Vagina (tissue), 2 donors: Measurements from ENCODE around the gene RPS25.

Experiments
- CTCF ChIP-seq, 3 experiments: fragments of 450-650 bp in 2 of 3; fragments of 200-600 bp in 1 of 3; sonication (generic) in 1 of 3; IDR thresholded peaks; one replicate each; pipeline ENCODE4 v1.5.1; 2017 to 2019; ENCODE audit warnings: antibody characterized with exemption in 3 of 3, mild to moderate bottlenecking in 2 of 3, moderate library complexity in 2 of 3
- POLR2A ChIP-seq, 2 donors: fragments of 450-650 bp; IDR thresholded peaks; one replicate each; pipeline ENCODE4 v1.6.1; 2017; ENCODE audit warnings: antibody characterized with exemption in 2 of 2, mild to moderate bottlenecking in 2 of 2, moderate library complexity in 2 of 2
- POLR2AphosphoS5 ChIP-seq, 2 donors: sonication (generic); formaldehyde crosslinking; IDR thresholded peaks; one replicate each; pipeline ENCODE4 v1.9.0; 2017; ENCODE audit warnings: antibody characterized with exemption in 2 of 2, mild to moderate bottlenecking in 2 of 2, low read depth in 1 of 2; ENCODE audit not compliant: insufficient read depth in 1 of 2

GRCh38 chr11:119016216-119017009 is 1.7 kb downstream of the RPS25 start:
- TF ChIP-seq POLR2A (IDR thresholded peaks at IDR 0.05) (no peak), CTCF (IDR thresholded peaks at IDR 0.05) (no peak), POLR2AphosphoS5 (IDR thresholded peaks at IDR 0.05; ENCODE audit: insufficient read depth in 1 of 2, low read depth in 1 of 2) (no peak)
